ES-I3 (cell line): ENCODE results near the gene B9D2.

ENCODE experiments used
- H3K36me3 ChIP-seq: 2 replicates; pipeline ENCODE4 v1.6.1; 2013; ENCODE audit warnings: mild to moderate bottlenecking, low read length, control low read depth, moderate library complexity; ENCODE audit not compliant: insufficient read depth
- H3K4me1 ChIP-seq: 2 replicates; pipeline ENCODE4 v1.6.1; 2013; ENCODE audit warnings: mild to moderate bottlenecking, control low read depth, low read length; ENCODE audit not compliant: insufficient read depth
- H3K9ac ChIP-seq: 2 replicates; pipeline ENCODE4 v1.6.1; 2013; ENCODE audit warnings: low read depth, mild to moderate bottlenecking, low read length, moderate library complexity
- H3K9me3 ChIP-seq: 2 replicates; pipeline ENCODE4 v1.6.1; 2013; ENCODE audit warnings: mild to moderate bottlenecking, low read length, moderate library complexity; ENCODE audit not compliant: control insufficient read depth, insufficient read depth

Gene B9D2

GRCh38 chr19:41309180-41310032 is 54.5 kb downstream of the B9D2 start:
- peaks cover 8% of the 10 kb centered on the region; the same call in 1 of the 2 replicates for H3K4me1 ChIP-seq
- H3K36me3 ChIP-seq: peaks cover 16% of the 10 kb centered on the region
- no peaks in the 10 kb centered on the region for H3K9me3 ChIP-seq
- peak overlapping the region; percentile 67 for H3K9ac ChIP-seq

GRCh38 chr19:41308450-41309179 is 55.3 kb downstream of the B9D2 start:
- H3K9me3 ChIP-seq: no peaks in the 10 kb centered on the region
- peaks cover 24% of the 10 kb centered on the region for H3K36me3 ChIP-seq
- H3K9ac ChIP-seq: no peak overlapping the region
- peaks cover 8% of the 10 kb centered on the region; the same call in 1 of the 2 replicates for H3K4me1 ChIP-seq

- peaks cover 25% of the 10 kb centered on the region for H3K36me3 ChIP-seq
- peaks cover 8% of the 10 kb centered on the region; the same call in 1 of the 2 replicates for H3K4me1 ChIP-seq
- no peak overlapping the region for H3K9ac ChIP-seq
- no peaks in the 10 kb centered on the region for H3K9me3 ChIP-seq
These were observed 55.9 kb downstream of the B9D2 start for GRCh38 chr19:41307954-41308449.

- Histone ChIP-seq H3K9me3 (no peaks in the 10 kb centered on the region), H3K9ac (no peak overlapping the region), H3K36me3 (peaks cover 25% of the 10 kb centered on the region), H3K4me1 (peaks cover 8% of the 10 kb centered on the region; the same call in 1 of the 2 replicates)
These were observed 56.7 kb downstream of the B9D2 start for GRCh38 chr19:41307090-41307875.

GRCh38 chr19:41305927-41306793 is 57.8 kb downstream of the B9D2 start:
- H3K9ac ChIP-seq: no peak overlapping the region
- peaks cover 34% of the 10 kb centered on the region for H3K36me3 ChIP-seq
- peaks cover 8% of the 10 kb centered on the region; the same call in 1 of the 2 replicates for H3K4me1 ChIP-seq
- H3K9me3 ChIP-seq: no peaks in the 10 kb centered on the region

GRCh38 chr19:41304706-41305483 is 59.1 kb downstream of the B9D2 start:
- Histone ChIP-seq H3K9ac (no peak overlapping the region), H3K4me1 (peaks cover 8% of the 10 kb centered on the region; the same call in 1 of the 2 replicates), H3K9me3 (no peaks in the 10 kb centered on the region), H3K36me3 (peaks cover 45% of the 10 kb centered on the region)
